Erythroblast (primary cell): ENCODE data around the gene SNX25.

Experiments
- DNase-seq, 2 experiments: peaks; one replicate each; lab custom pipeline; 2025; lab: John Stamatoyannopoulos, UW
- GATA1 ChIP-seq: IDR thresholded peaks from 2 replicates; pipeline ENCODE4 v1.6.1; 2011; ENCODE audit warnings: low read depth, mild to moderate bottlenecking, control low read depth, low read length, moderate library complexity
- POLR2A ChIP-seq: IDR thresholded peaks from 2 replicates; pipeline ENCODE4 v1.6.1; 2011; ENCODE audit warnings: mild to moderate bottlenecking, low read length

The SNX25 gene

GRCh38 chr4:185282968-185283367 lies 73.6 kb downstream of the SNX25 start:
- peak in 1 of 2 experiments; percentile 4 for DNase-seq
- TF ChIP-seq GATA1 (no peak), POLR2A (no peak)

- DNase-seq: no peak
- no peak for TF ChIP-seq GATA1
- no peak for TF ChIP-seq POLR2A
Observed at GRCh38 chr4:185283723-185284122, 74.3 kb downstream of the SNX25 start.

- TF ChIP-seq GATA1 (no peak), POLR2A (no peak)
- DNase-seq: no peak
Observed at GRCh38 chr4:185285632-185286393, 76.4 kb downstream of the SNX25 start.

GRCh38 chr4:185286571-185286970 lies 77.2 kb downstream of the SNX25 start:
- no peak for DNase-seq
- TF ChIP-seq GATA1 (no peak), POLR2A (no peak)

- no peak for TF ChIP-seq POLR2A
- no peak for TF ChIP-seq GATA1
Observed at GRCh38 chr4:185287031-185287430, 77.6 kb downstream of the SNX25 start.

GRCh38 chr4:185290018-185290607 lies 80.7 kb downstream of the SNX25 start:
- TF ChIP-seq POLR2A: no peak
- no peak for TF ChIP-seq GATA1
- no peak for DNase-seq

More at GRCh38 chr4:185287031-185287430, 77.6 kb downstream of the SNX25 start:
- no peak for DNase-seq

GRCh38 chr4:185290656-185291055 lies 81.3 kb downstream of the SNX25 start:
- DNase-seq: no peak
- TF ChIP-seq GATA1 (no peak), POLR2A (no peak)

GRCh38 chr4:185293202-185293601 lies 83.8 kb downstream of the SNX25 start:
- TF ChIP-seq GATA1 (no peak), POLR2A (no peak)
- DNase-seq: no peak

- DNase-seq: peak in 1 of 2 experiments; percentile 34
- TF ChIP-seq POLR2A (no peak), GATA1 (no peak)
Observed at GRCh38 chr4:185296665-185297460, 87.5 kb downstream of the SNX25 start.

GRCh38 chr4:185298728-185299430 lies 89.5 kb downstream of the SNX25 start:
- TF ChIP-seq POLR2A (no peak), GATA1 (no peak)
- DNase-seq: no peak

- DNase-seq: no peak
- no peak for TF ChIP-seq GATA1
Observed at GRCh38 chr4:185304541-185304940, 95.1 kb downstream of the SNX25 start.

GRCh38 chr4:185304944-185305690 lies 95.7 kb downstream of the SNX25 start:
- DNase-seq: peak; percentile 22 to 25
- TF ChIP-seq POLR2A: no peak
- TF ChIP-seq GATA1: no peak

GRCh38 chr4:185305979-185306442 lies 96.6 kb downstream of the SNX25 start:
- DNase-seq: no peak

More at GRCh38 chr4:185305979-185306442, 96.6 kb downstream of the SNX25 start:
- TF ChIP-seq GATA1 (no peak), POLR2A (no peak)
